NCI-H187 treated with DMSO at 0.1 percent for 48 hours (cell line): ENCODE measurements around the gene LDHAL6B.
A peak's percentile ranks its signal among the peaks of the same experiment; 100 is the strongest.
"Not testable (repeated sequence)": the region's sequence is repeated elsewhere in the genome, so short reads cannot be mapped to it uniquely, and the experiment has no call there.

Experiments used
- DNase-seq: peaks from one replicate; lab custom pipeline; 2025; lab: John Stamatoyannopoulos, UW

LDHAL6B gene

GRCh38 chr15:59206623-59207183, at the start of gene LDHAL6B:
Gene LDHAL6B, plus strand, starts transcription at chr15:59206843. Its CDS starts 98 bp downstream, at chr15:59206941.
- no peak for DNase-seq

- no peak for DNase-seq
Observed at GRCh38 chr15:59157396-59157795, 49.2 kb upstream of the LDHAL6B start.

GRCh38 chr15:59157840-59158700, 48.6 kb upstream of the LDHAL6B start:
- peak; percentile 49 for DNase-seq

GRCh38 chr15:59158701-59159034, 48.0 kb upstream of the LDHAL6B start:
- peak; percentile 49 for DNase-seq

GRCh38 chr15:59159210-59159609, 47.4 kb upstream of the LDHAL6B start:
- no peak for DNase-seq

- peak; percentile 40 for DNase-seq
Observed at GRCh38 chr15:59160880-59161593, 45.6 kb upstream of the LDHAL6B start.

- not testable (repeated sequence) for DNase-seq
Observed at GRCh38 chr15:59162080-59162479, 44.6 kb upstream of the LDHAL6B start.

- no peak for DNase-seq
Observed at GRCh38 chr15:59165726-59166125, 40.9 kb upstream of the LDHAL6B start.

- DNase-seq = no peak
Observed at GRCh38 chr15:59166166-59166565, 40.5 kb upstream of the LDHAL6B start.

GRCh38 chr15:59166601-59167265, 39.9 kb upstream of the LDHAL6B start:
- DNase-seq = peak; percentile 69

- DNase-seq = no peak
Observed at GRCh38 chr15:59168536-59168935, 38.1 kb upstream of the LDHAL6B start.

GRCh38 chr15:59169251-59169708, 37.4 kb upstream of the LDHAL6B start:
- DNase-seq = no peak

- DNase-seq = no peak
Observed at GRCh38 chr15:59170295-59171066, 36.2 kb upstream of the LDHAL6B start.

- DNase-seq = no peak
Observed at GRCh38 chr15:59171067-59171397, 35.6 kb upstream of the LDHAL6B start.

GRCh38 chr15:59172289-59172901, 34.2 kb upstream of the LDHAL6B start:
- DNase-seq = no peak

GRCh38 chr15:59173194-59173593, 33.4 kb upstream of the LDHAL6B start:
- no peak for DNase-seq

GRCh38 chr15:59174151-59174834, 32.4 kb upstream of the LDHAL6B start:
- DNase-seq = no peak

GRCh38 chr15:59174835-59175831, 31.5 kb upstream of the LDHAL6B start:
- DNase-seq = peak; percentile 33

GRCh38 chr15:59176653-59177316, 29.9 kb upstream of the LDHAL6B start:
- DNase-seq = no peak
